ENCODE results near the gene DAPP1.
A peak's percentile ranks its signal among the peaks of the same experiment; 100 is the strongest.

DAPP1 gene

DNA sequence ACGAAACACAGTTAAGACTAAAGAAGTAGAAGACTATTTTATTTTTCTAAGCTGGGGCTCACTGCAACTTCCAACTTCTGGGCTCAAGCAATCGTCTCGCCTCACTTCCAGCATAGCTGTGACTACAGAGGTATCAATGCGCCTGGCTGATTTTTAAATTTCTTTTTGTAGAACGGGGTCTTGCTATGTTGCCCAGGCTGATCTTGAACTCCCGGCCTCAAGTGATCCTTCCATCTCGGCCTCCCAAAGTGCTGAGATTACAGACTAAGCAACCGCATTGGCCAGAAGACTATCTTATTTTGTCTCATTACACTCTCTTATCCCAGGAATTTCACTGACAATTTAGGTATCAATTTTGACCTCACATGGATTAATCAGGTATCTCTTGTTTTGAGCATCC is 76.4 kb downstream of the DAPP1 start:
- no peak for TF ChIP-seq CTCF (conservative IDR thresholded peaks at IDR 0.05; ENCODE audit: control insufficient read depth, insufficient read depth, low read depth, low read length)
- H3K4me3 ChIP-seq (ENCODE audit: control insufficient read depth, low read depth, low read length): peak overlapping the region; percentile 93
- no peak for DNase-seq (ENCODE audit: low read depth)

- peak overlapping the region; percentile 93 for H3K4me3 ChIP-seq (ENCODE audit: control insufficient read depth, low read depth, low read length)
- no peak for TF ChIP-seq CTCF (conservative IDR thresholded peaks at IDR 0.05; ENCODE audit: control insufficient read depth, insufficient read depth, low read depth, low read length)
- DNase-seq (ENCODE audit: low read depth): no peak
Measured at GRCh38 chr4:99893839-99894160, 77.2 kb downstream of the DAPP1 start.

DNA sequence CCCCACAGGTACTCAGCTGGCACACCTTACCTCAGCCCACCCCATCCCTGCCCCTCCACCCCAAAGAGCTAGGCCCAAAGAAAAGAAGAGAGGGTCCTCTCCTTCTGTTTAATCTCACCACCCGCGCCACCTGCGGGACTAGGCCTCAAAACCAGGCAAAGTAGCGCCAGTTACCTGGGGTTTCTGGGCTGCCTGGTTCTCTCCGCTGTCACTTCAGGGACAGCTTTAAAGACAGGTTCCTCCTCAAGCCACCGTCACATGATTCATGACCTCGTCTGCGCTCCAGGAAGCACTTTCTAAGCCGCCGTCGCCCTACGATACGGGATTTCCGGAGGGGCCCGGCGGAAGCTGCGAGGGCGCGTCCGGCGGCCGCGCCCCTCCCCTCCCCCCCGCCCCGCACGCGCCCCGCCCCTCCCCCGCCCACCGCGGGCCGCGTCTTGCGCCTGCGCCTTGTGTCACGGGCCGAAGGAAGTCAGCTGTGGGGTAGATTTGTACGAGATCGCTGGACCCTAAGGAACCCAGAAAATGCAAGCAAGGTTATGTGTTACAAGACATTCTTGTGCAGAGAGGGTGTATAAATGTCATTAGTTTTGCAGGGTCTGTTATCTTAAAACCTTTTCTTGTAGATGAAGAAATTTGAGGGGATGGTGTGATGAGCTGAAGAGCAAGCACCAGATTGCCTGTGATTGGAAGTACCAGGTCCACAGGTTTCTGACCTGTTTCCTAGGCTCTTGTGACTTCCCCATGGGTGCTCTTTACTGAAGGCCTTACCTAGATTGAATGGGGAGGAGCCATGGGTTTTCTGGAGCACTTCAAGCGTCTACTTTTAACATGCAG is 77.8 kb downstream of the DAPP1 start, which contains the start of gene LAMTOR3:
Gene LAMTOR3, minus strand, starts transcription at position 267 of the 837 bp plus-strand sequence. CDS start 464 bp downstream, outside the sequence.
- H3K4me3 ChIP-seq (ENCODE audit: control insufficient read depth, low read depth, low read length): peak within 1 kb of the TSS; percentile 93
- TF ChIP-seq CTCF (conservative IDR thresholded peaks at IDR 0.05; ENCODE audit: control insufficient read depth, insufficient read depth, low read depth, low read length): no peak
- DNase-seq (ENCODE audit: low read depth): peak; percentile 87

DNA sequence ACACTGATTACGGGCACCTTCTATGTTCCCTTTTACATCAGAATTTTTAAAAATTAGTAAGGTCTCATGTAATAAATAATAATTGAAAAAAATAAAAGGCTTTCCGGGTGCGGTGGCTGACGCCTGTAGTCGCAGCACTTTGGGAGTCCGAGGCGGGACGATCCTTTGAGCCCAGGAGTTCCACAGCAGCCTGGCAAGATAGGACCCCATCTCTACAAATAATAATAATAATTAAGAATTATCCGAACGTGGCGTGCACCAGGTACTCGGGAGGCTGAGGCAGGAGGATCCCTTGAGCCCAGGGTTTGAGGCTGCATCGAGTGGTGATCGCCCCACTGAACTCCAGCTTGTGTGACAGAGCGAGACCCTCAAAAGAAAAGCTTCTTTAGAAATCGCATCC is 78.4 kb downstream of the DAPP1 start:
- no peak for TF ChIP-seq CTCF (conservative IDR thresholded peaks at IDR 0.05; ENCODE audit: control insufficient read depth, insufficient read depth, low read depth, low read length)
- H3K4me3 ChIP-seq (ENCODE audit: control insufficient read depth, low read depth, low read length): peak overlapping the region; percentile 56
- no peak for DNase-seq (ENCODE audit: low read depth)

GRCh38 chr4:99915449-99915848 is 98.8 kb downstream of the DAPP1 start:
- no peak overlapping the region for H3K4me3 ChIP-seq (ENCODE audit: control insufficient read depth, low read depth, low read length)
- no peak for TF ChIP-seq CTCF (conservative IDR thresholded peaks at IDR 0.05; ENCODE audit: control insufficient read depth, insufficient read depth, low read depth, low read length)
- DNase-seq (ENCODE audit: low read depth): no peak

- H3K4me3 ChIP-seq (ENCODE audit: control insufficient read depth, low read depth, low read length): no peak overlapping the region
- no peak for DNase-seq (ENCODE audit: low read depth)
- TF ChIP-seq CTCF (conservative IDR thresholded peaks at IDR 0.05; ENCODE audit: control insufficient read depth, insufficient read depth, low read depth, low read length): no peak
Measured at GRCh38 chr4:99917575-99917974, 100.9 kb downstream of the DAPP1 start.
